Epithelial cell of proximal tubule (primary cell): ENCODE data around the gene C2CD2. TPM values are rescaled to one million over a fixed set of nuclear protein-coding genes. Genes with fewer than 3 reads are reported as not detected.

ENCODE experiments used
- DNase-seq: peaks from one replicate; pipeline ENCODE4 v3.0.0-alpha.2; 2011; ENCODE audit warnings: low read depth
- H3K4me3 ChIP-seq: 2 replicates; pipeline ENCODE4 v1.5.1; 2011; ENCODE audit warnings: low read depth, mild to moderate bottlenecking, low read length
- CTCF ChIP-seq: conservative IDR thresholded peaks from 2 replicates; pipeline ENCODE4 v1.5.1; 2012; ENCODE audit warnings: low read depth, mild to moderate bottlenecking, low read length
- total RNA-seq: library from RNA; depleted of rRNA; stranded (reverse); fragments of >200 nt; gene quantifications from 2 replicates; pipeline ENCODE4 v1.2.3, GENCODE V29; 2015

The C2CD2 gene
- 7.1 and 7.6 TPM in 2 replicates for total RNA-seq

- peak within 1 kb of the TSS; percentile 56 for H3K4me3 ChIP-seq
- DNase-seq: no peak
- no peak for TF ChIP-seq CTCF
Measured at GRCh38 chr21:41953831-41954653, at the start of gene C2CD2. Gene C2CD2 (minus strand): TSS chr21:41954018. CDS start chr21:41953648, 370 bp downstream.

- no peak for TF ChIP-seq CTCF
- no peak overlapping the region for H3K4me3 ChIP-seq
- DNase-seq: no peak
Measured at GRCh38 chr21:42003051-42003461, 49.2 kb upstream of the C2CD2 start.

GRCh38 chr21:42002421-42002958 lies 48.7 kb upstream of the C2CD2 start:
- no peak overlapping the region for H3K4me3 ChIP-seq
- no peak for TF ChIP-seq CTCF
- peak; percentile 13 for DNase-seq

GRCh38 chr21:42001781-42002180 lies 48.0 kb upstream of the C2CD2 start:
- H3K4me3 ChIP-seq: no peak overlapping the region
- TF ChIP-seq CTCF: no peak
- no peak for DNase-seq

GRCh38 chr21:42000908-42001307 lies 47.1 kb upstream of the C2CD2 start:
- no peak for TF ChIP-seq CTCF
- no peak overlapping the region for H3K4me3 ChIP-seq
- no peak for DNase-seq

GRCh38 chr21:41997657-41998056 lies 43.8 kb upstream of the C2CD2 start:
- TF ChIP-seq CTCF: no peak
- DNase-seq: no peak
- H3K4me3 ChIP-seq: no peak overlapping the region
